GM12873 (cell line): Measurements from ENCODE around the gene PLD3.

ENCODE experiments used
- TF ChIP-seq, protein P1 (sequence below): IDR thresholded peaks from 2 replicates; pipeline ENCODE4 v1.5.1; 2012; ENCODE audit warnings: low read depth, mild to moderate bottlenecking, moderate library complexity, low read length, control low read depth; ENCODE audit not compliant: insufficient read depth; ENCODE audit errors: missing control alignments

PLD3 gene

GRCh38 chr19:40309666-40310065 is 38.8 kb upstream of the PLD3 start:
- TF ChIP-seq, protein P1, sequence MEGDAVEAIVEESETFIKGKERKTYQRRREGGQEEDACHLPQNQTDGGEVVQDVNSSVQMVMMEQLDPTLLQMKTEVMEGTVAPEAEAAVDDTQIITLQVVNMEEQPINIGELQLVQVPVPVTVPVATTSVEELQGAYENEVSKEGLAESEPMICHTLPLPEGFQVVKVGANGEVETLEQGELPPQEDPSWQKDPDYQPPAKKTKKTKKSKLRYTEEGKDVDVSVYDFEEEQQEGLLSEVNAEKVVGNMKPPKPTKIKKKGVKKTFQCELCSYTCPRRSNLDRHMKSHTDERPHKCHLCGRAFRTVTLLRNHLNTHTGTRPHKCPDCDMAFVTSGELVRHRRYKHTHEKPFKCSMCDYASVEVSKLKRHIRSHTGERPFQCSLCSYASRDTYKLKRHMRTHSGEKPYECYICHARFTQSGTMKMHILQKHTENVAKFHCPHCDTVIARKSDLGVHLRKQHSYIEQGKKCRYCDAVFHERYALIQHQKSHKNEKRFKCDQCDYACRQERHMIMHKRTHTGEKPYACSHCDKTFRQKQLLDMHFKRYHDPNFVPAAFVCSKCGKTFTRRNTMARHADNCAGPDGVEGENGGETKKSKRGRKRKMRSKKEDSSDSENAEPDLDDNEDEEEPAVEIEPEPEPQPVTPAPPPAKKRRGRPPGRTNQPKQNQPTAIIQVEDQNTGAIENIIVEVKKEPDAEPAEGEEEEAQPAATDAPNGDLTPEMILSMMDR, result no peak

DNA sequence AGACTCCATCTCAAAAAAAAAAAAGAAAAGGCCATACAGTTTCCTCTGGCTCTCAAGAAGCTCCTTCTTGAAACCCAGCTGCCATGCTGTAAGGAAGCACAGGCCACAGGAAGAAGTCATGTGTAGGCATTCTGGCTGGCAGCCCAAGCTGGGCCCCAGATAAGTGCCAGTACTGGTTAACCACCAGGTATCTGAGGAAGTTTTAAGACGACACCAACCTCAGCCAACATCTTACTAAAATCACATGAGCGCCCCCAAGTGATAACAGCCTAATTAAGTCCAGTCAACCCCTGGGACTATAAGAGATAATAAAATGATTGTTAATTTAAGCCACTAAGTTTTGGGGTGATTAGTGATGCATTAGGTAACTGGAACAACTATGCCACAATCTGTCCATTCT is 36.0 kb upstream of the PLD3 start:
- TF ChIP-seq, protein P1, result no peak

DNA sequence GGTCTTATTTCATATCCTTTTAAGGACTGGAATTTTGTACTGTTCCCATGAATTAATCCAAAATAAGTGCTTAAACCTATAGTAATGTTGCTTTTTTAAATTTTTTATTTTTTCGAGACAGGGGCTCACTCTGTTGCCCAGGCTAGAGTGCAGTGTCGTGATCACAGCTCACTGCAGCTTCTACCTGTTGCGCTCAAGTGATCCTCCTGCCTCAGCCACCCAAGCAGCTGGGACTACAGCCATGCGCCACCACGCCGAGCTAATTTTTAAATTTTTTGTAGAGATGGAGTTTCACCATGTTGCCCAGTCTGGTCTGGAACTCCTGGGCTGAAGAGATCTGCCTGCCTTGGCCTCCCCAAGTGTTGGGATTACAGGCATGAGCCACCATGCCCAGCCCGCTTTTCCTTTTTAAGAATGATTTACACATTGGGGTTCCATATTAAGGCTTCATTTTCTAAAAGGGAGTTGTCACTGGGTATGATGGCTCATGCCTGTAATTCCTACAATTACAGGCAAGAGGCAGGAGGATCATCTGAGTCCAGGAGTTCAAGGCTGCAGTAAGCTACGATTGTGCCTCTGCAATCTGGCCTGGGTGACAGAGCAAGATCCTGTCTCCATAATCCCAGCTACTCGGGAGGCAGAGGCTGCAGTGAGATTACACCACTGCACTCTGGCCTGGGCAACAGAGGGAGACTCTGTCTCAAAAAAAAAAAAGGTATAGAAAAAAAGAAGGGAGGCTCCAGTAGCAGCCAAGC is 35.1 kb upstream of the PLD3 start:
- TF ChIP-seq, protein P1, result no peak

DNA sequence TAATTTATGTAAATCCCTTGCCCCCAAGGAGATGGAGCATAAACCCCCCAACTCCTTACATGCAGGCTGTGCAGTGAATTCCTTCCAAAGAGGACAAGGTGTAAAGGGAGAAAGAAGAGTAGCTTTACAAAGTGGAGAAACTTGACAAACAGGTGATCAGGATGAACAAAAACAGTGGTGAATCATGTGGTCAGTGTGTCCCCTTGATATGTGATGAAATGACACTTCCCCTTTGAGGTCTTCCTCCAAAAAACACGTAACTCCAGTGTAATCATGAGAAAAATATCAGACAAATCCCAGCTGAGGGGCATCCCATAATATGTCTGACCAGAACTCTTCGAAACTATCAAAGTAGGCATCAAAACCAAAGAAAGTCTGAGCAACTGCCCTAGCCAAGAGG is 33.8 kb upstream of the PLD3 start:
- TF ChIP-seq, protein P1, result no peak

GRCh38 chr19:40315812-40316470 is 32.6 kb upstream of the PLD3 start:
- TF ChIP-seq, protein P1, result no peak

- TF ChIP-seq, protein P1, result no peak
Measured at GRCh38 chr19:40317338-40317737, 31.2 kb upstream of the PLD3 start.

- TF ChIP-seq, protein P1, result no peak
Measured at GRCh38 chr19:40320558-40320935, 27.9 kb upstream of the PLD3 start.
